Suprapubic skin (tissue), 4 donors: ENCODE results near the gene HOXB5. TPM values are rescaled to one million over a fixed set of nuclear protein-coding genes. Genes with fewer than 3 reads are reported as not detected.

Experiments
- DNase-seq, 2 donors: peaks; one replicate each; pipeline ENCODE4 v3.0.0-alpha.2; 2019; ENCODE audit warnings: low spot score in 2 of 2
- H3K27ac ChIP-seq: fragments of 200-600 bp; sonication (generic); one replicate; pipeline ENCODE4 v1.5.1; 2019
- H3K27me3 ChIP-seq: fragments of 200-600 bp; sonication (generic); one replicate; pipeline ENCODE4 v1.5.1; 2019
- H3K36me3 ChIP-seq: fragments of 200-600 bp; sonication (generic); one replicate; pipeline ENCODE4 v1.5.1; 2019
- H3K4me1 ChIP-seq: fragments of 200-600 bp; sonication (generic); one replicate; pipeline ENCODE4 v1.5.1; 2019
- H3K4me3 ChIP-seq: fragments of 200-600 bp; sonication (generic); one replicate; pipeline ENCODE4 v1.5.1; 2019; ENCODE audit warnings: mild to moderate bottlenecking
- H3K9me3 ChIP-seq: fragments of 200-600 bp; sonication (generic); one replicate; pipeline ENCODE4 v1.5.1; 2019
- CTCF ChIP-seq, 2 donors: fragments of 200-600 bp in 1 of 2; fragments of 450-650 bp in 1 of 2; sonication (generic) in 1 of 2; IDR thresholded peaks; one replicate each; pipeline ENCODE4 v1.5.1; 2016 to 2019; ENCODE audit warnings: antibody characterized with exemption in 2 of 2, mild to moderate bottlenecking in 1 of 2, moderate library complexity in 1 of 2
- EP300 ChIP-seq: sonication (generic); formaldehyde crosslinking; IDR thresholded peaks from one replicate; pipeline ENCODE4 v1.6.1; 2017; ENCODE audit warnings: antibody characterized with exemption
- POLR2A ChIP-seq, 2 donors: fragments of 450-650 bp; IDR thresholded peaks; one replicate each; pipeline ENCODE4 v1.6.1; 2017; ENCODE audit warnings: antibody characterized with exemption in 2 of 2, mild to moderate bottlenecking in 2 of 2, moderate library complexity in 2 of 2
- POLR2AphosphoS5 ChIP-seq, 3 donors: sonication (generic); formaldehyde crosslinking; IDR thresholded peaks; one replicate each; pipeline ENCODE4 v1.6.1; 2017; ENCODE audit warnings: antibody characterized with exemption in 3 of 3
- WGBS: methylation state at CpG from one replicate; pipeline ENCODE4 v1.1.5; 2018; 5-methylcytosine and 5-hydroxymethylcytosine counted together
- total RNA-seq, 4 donors: library from RNA; depleted of rRNA; stranded (reverse); fragments of >200 nt; gene quantifications; one replicate each; pipeline ENCODE4 v1.1.0, GENCODE V29; 2016

HOXB5 gene
- total RNA-seq, 4 donors from 2014 or later: 0.72 to 0.80 TPM; not detected in 2

GRCh38 chr17:48621410-48622392, 28.1 kb upstream of the HOXB5 start:
- TF ChIP-seq CTCF (IDR thresholded peaks at IDR 0.05) (no peak), POLR2A (IDR thresholded peaks at IDR 0.05) (no peak), POLR2AphosphoS5 (IDR thresholded peaks at IDR 0.05) (no peak), EP300 (no peak)
- Histone ChIP-seq H3K9me3 (no peaks in the 10 kb centered on the region), H3K27me3 (peaks cover 100% of the 10 kb centered on the region), H3K27ac (no peak overlapping the region), H3K36me3 (no peaks in the 10 kb centered on the region), H3K4me3 (no peak overlapping the region), H3K4me1 (peaks cover 39% of the 10 kb centered on the region)
- 62% methylated on average over 40 of the region's 41 CpGs for WGBS
- DNase-seq: no peak

- Histone ChIP-seq H3K9me3 (no peaks in the 10 kb centered on the region), H3K36me3 (no peaks in the 10 kb centered on the region), H3K4me3 (no peak overlapping the region), H3K4me1 (peaks cover 28% of the 10 kb centered on the region), H3K27ac (no peak overlapping the region), H3K27me3 (peaks cover 100% of the 10 kb centered on the region)
- 72% methylated on average over 6 of the region's 6 CpGs for WGBS
- TF ChIP-seq EP300 (no peak), POLR2AphosphoS5 (IDR thresholded peaks at IDR 0.05) (no peak), POLR2A (IDR thresholded peaks at IDR 0.05) (no peak), CTCF (IDR thresholded peaks at IDR 0.05) (no peak)
- DNase-seq: no peak
Observed at GRCh38 chr17:48620461-48621139, 27.0 kb upstream of the HOXB5 start.

- Histone ChIP-seq H3K4me3 (no peak overlapping the region), H3K27me3 (peaks cover 100% of the 10 kb centered on the region)
- WGBS: 67% methylated on average over 31 of the region's 32 CpGs
Observed at GRCh38 chr17:48619826-48620449, 26.4 kb upstream of the HOXB5 start.

GRCh38 chr17:48618256-48618896, 24.8 kb upstream of the HOXB5 start:
- Histone ChIP-seq H3K4me1 (peaks cover 38% of the 10 kb centered on the region), H3K36me3 (no peaks in the 10 kb centered on the region), H3K9me3 (no peaks in the 10 kb centered on the region), H3K27ac (no peak overlapping the region), H3K4me3 (peak overlapping the region; percentile 4), H3K27me3 (peaks cover 100% of the 10 kb centered on the region)
- peak; percentile 93 to 95 for DNase-seq
- TF ChIP-seq POLR2A (IDR thresholded peaks at IDR 0.05) (no peak), CTCF (IDR thresholded peaks at IDR 0.05) (peak; percentile 96 to 99), POLR2AphosphoS5 (IDR thresholded peaks at IDR 0.05) (no peak)
- WGBS: 10% methylated on average over 25 of the region's 25 CpGs

More at GRCh38 chr17:48619826-48620449, 26.4 kb upstream of the HOXB5 start:
- no peaks in the 10 kb centered on the region for H3K36me3 ChIP-seq
- H3K9me3 ChIP-seq: no peaks in the 10 kb centered on the region
- no peak overlapping the region for H3K27ac ChIP-seq
- TF ChIP-seq POLR2A (IDR thresholded peaks at IDR 0.05) (no peak), POLR2AphosphoS5 (IDR thresholded peaks at IDR 0.05) (no peak), EP300 (no peak), CTCF (IDR thresholded peaks at IDR 0.05) (no peak)
- peaks cover 26% of the 10 kb centered on the region for H3K4me1 ChIP-seq
- no peak for DNase-seq
